GM19455 (cell line): ENCODE measurements around the gene PRSS38.

Experiments used
- ATAC-seq: cut with Tn5 transposase; IDR thresholded peaks from one replicate; pipeline ENCODE4 v1.9.1; 2021; ENCODE audit not compliant: unreplicated experiment

PRSS38 gene

DNA sequence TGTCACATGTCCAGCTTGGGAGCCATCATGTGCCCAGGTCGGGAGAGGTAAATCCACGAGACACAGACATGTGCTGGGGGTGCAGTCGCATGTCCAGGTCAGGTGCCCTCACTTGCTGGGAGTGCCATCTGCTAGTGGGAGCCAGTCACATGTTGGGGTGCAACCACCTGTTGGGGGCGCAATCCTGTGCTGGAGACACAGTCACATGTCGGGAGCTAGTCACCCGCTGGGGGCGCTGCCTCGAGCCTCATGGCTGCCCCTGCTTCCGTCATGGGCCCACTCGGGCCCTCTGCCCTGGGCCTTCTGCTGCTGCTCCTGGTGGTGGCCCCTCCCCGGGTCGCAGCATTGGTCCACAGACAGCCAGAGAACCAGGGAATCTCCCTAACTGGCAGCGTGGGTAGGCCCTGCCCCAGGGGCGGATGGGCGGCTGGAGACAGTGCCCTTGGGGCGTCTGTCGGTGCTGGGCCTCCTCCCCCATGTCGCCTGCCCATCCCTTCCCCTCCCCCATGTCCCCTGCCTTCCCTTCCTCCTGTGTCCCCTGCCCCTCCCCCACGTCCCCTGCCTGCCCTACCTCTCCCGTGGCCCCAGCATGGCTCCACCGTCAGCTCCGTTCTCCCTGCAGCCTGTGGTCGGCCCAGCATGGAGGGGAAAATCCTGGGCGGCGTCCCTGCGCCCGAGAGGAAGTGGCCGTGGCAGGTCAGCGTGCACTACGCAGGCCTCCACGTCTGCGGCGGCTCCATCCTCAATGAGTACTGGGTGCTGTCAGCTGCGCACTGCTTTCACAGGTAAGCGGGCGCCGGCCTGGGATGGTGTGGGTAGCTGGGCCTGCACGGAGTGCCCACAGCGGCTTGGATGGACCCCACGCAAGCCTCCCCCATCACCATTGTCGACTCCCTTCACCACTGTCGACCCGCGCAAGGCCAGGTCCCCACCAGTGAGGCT, at the start of gene PRSS38:
Gene PRSS38, plus strand, starts transcription at position 208 of the 942 bp plus-strand sequence. Its CDS starts 42 bp downstream, at position 250.
- ATAC-seq: no peak

DNA sequence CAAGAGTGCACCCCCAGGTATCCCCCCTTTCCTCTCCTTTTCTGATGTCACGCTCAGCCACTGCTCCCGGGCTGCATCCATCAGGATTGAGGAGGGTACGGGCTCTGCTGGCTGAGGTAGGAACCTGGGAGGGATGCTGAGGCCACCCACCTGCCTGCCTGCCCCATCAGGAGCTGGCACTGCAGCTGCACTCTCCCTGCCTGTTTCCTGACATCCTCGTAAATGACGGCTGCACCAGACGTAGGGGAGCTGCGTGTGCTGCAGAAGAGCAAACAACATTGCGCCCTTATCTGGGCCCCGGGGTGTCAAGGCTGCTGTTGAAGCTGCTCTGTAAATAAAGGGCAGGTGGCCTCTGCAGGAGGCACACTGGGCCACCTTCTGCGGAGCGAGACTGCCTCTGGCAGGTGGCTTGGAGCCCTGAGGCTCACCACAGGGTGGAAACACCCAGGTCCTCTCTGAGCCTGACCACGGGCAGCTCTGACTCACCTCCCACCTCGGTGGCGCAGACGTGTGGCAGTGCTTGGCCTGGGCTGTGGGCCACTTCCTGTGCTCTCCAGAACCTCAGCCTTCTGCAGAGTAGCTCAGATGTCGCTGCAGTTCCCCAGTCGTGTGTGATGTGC, 49.4 kb upstream of the PRSS38 start:
- ATAC-seq: peak; percentile 37

DNA sequence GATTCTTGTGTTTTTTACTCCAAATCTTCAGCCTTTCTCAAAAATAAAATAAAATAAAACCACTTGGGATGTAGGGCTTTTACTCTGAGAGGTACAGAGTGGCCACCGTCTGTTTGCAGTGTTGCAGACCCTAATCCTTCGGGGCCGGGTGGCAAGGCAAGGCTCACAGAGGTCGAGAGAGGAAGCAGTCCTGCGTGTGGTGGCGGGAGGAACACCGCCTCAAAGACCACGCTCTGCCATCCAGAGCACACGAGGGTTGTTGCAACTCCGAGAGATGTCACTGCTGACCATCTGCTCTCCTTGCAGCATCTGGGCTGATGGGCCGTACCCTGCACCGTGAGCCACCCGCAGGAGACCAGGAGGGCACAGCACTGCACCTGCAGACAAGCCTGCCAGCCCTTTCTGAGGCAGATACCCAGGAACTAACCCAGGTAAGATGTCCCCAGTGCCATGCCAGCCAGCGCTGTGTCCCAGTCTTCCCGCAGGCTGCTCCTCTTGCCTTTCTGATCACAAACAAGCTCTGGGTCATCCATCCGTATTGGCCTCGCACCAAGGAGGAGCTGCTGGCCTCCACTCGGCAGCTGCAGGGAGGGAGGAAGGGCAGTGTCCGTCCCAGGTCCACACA, 48.7 kb upstream of the PRSS38 start:
- ATAC-seq: no peak

DNA sequence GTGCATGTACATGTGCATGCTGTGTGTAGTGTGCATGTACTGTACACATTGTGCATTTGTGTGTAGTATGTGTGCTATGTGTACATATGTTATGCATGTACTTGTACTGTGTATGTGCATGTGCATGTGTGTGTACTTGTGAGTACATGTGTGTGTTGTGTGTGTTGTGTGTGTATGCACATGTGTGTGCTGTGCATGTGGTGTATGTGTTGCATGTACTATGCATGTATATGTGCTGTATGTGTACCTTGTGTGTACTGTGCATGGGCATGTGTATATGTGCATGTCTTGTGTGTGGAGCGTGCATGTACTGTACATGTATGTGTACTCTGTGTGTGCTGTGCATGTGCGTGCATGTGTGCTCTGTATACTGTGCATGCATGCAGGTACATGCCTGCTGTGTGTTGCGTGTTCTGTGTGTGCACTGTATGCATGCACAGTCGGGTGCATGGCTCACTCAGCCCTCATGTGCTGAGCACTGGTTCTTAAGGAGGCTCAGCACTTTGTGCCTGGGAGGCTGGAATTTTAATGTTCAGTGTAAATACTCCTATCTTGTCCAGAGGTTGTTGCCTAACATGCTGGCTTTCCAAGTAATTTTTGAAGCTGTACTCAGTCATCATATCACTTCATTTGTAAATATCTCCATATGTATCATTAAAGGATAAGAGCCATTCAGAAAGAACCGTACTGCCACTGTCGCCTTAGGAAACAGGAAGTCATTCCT, 47.9 kb upstream of the PRSS38 start:
- ATAC-seq: no peak

DNA sequence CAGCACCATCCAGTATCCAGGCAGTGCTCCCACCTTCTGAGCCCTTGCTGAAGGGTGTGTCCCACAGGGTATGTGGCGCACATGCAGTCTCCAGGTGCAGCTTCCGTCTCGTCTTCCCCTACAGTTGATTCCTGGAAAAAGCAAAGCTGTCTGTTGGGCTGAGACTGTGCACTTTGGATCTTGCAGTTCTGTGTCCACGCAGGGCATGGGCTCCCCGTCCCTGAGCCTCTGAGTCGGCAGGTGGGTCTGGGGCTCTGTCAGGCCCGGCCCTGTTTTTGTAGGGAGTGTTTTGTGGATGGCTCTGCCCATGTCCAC, 47.4 kb upstream of the PRSS38 start:
- no peak for ATAC-seq

DNA sequence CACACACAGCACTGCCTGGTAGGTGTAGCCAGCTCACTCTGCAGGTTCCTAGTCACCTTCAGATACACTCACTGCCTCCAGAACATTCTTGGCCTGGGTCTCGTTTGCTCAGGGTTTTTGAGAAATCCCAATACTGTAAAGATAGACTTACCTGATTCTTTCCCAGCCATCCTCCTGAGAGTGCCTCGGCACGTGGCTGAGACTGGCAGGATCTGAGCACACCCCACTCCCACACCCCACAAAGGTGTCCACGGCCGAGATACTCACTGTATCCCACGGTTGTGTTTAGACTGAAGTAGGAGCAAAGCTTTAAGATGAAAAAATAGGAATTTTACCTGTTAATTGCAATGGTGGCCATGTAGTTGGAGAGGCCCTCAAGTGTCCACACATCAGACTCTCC, 46.8 kb upstream of the PRSS38 start:
- no peak for ATAC-seq

DNA sequence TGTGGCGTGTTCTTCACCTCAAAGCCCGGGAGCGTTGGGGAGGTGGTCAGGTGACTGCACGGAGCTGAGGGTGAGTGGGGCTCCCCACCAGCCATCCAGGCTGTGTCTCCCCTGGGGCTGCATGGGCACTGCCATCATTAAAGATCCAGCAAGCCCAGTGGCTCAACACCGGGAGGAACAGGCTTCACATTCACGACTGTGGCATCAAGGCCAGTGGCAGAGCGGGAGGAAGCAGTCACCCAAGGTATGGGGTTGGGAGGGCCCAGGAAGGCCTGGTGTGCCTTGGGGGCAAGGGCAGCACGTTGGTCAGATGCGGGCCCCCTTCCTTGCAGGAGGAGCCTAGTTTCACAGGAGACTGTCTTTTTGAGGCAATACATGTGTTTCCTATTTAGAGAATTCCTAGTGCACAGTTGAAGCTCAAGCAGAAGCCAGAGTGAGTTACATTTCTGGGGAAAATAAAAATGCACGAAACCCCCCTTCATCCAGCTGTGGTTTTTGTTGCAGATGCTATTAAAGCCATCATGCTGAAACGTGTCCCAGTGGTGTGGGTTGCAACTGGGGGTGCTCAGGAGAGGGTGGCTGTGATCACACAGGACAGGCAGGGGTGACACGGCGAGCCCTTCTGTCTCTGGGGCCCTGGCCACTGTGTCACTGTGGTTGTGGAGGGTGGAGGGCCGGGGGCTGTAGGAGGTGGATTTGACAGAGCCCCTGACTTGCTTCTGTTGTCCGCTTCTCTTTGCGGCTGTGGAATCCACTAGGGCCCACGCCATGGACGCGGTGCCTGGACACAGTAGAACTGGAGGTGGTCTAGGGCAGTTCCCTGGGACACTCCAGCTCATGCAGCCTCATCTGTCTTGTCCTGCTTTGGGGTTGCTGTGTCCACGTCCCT, 46.2 kb upstream of the PRSS38 start:
- ATAC-seq: no peak

DNA sequence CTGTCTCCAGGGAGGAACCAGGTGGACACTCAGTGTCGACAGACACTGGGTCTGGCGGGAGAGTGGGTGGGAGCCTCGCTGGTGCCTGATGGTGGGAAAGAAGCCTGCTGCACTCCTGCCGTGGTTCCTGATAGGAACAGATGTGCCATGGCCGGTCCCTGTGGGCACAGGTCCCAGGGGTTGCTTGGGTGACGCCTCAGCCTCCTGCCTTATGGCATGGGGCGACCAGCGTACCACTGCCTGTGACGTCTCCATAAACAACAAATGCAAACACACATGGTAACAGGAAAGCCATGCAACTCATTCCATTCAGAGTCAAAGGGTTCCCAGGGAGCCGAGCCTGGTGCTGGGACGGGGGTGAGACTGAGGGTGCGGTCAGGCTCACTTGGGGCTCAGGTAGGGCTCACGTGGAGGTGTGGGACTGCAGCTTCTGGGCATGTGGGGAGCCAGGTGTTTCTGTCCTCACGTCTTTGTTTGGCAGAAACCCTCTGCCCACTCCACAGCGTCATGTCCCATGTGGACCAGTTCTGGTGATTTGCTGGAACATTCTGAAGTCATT, 45.5 kb upstream of the PRSS38 start:
- no peak for ATAC-seq

DNA sequence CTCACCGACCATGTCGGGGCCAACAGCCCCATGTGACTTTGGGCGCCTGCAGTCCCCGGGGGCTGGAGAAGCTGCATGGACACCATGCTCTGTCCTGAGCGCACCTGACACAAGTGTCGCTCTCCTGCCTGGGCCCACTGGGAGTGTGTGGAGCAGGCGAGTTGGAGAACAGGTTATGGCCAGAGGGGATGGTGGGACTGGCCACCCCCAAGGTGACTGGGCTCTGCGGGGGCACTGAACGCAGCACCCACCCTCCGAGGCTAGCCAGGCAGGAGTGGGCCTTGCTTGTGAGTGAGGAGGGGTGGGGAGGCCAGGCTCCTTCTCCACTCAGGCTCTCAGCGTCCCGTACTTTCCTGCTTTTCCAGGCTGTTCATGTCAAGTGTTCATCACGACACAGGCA, 44.7 kb upstream of the PRSS38 start:
- no peak for ATAC-seq

DNA sequence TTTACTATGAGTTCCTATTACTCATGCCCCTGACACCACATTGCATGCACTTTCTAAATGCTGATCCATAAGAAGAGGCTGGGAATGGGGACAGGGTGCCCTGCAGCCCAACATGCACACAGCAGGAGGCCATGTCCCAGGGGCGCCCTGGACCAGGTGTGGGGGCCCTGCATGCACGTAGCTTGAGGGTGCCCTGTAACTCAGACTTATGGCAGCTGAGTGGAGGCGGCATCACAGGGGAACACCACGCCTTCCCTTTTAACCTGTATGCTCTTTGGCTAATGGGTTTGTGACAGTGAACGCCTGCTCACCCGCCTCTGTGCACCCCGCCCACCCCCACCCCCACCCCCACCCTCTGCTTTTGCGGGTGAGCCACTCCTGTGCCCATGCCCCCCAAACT, 44.1 kb upstream of the PRSS38 start:
- no peak for ATAC-seq

DNA sequence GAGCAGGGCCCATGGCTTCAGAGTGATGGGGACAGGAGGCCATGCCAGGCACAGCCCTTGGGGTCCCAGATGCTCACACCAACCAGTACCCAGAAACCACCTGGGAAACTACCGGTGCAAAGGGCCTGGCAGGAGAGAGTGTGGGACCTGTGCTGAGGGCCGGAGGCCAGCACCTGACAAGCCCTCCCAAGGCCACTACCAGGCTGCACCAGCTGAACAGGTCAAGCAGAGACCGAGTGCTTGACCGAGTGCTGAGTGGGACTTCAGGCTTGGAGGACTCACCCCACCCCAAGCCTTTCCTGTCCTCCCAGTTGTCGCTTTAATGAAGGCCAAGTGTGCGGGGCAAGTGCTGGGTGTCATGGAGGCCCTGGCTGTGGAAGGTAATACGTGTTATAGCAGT, 43.7 kb upstream of the PRSS38 start:
- no peak for ATAC-seq

DNA sequence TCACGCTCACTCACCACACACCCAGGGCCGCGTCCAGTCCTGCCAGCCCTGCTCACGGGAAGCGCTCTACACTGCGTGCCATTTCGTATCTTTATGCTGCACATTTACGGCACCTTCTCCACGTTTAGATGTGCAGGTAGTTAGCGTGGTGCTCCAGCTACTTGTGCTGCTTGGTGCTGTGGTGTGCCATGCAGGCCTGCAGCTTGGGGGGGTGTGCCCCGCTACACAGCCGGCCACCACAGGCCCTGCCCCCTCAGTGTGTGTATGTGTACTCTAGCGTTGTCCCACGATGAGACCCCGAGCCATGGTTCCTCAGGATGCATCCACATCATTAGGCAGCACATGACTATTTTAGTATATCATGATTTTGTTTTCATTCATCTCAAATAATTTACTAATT, 41.9 kb upstream of the PRSS38 start:
- no peak for ATAC-seq

DNA sequence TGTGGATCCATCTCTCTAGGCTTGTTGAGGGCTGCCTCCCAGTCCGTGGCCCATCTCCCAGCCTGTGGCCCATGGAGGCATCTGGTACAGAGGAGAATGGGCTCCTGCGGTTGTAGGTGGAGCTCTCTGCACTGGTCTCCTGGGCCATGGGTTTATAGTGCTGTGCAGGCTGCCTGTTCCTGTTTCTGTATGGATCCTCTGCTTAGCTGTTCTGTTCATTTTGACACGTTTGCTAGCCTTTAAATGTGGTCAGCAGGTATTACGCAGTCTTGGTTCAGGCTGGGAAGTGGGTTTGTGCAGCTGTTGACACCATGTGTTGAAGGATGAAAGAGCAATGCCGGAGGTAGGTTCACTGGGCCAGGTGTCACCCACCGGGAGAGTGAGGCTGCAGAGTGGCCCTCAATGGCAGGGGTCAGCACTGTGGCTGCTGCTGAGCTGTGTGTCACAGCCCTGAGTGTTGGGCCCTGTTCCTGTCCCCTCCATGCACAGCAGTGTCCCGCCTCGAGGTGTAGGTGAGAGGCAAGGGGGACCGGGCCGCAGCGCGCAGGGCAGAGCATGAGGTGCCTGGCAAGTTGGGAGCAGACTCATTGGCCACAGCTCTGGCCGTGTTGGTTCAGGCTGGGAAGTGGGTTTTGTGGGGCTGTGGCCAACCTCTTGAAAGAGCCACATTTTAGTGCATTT, 41.3 kb upstream of the PRSS38 start:
- ATAC-seq: no peak

DNA sequence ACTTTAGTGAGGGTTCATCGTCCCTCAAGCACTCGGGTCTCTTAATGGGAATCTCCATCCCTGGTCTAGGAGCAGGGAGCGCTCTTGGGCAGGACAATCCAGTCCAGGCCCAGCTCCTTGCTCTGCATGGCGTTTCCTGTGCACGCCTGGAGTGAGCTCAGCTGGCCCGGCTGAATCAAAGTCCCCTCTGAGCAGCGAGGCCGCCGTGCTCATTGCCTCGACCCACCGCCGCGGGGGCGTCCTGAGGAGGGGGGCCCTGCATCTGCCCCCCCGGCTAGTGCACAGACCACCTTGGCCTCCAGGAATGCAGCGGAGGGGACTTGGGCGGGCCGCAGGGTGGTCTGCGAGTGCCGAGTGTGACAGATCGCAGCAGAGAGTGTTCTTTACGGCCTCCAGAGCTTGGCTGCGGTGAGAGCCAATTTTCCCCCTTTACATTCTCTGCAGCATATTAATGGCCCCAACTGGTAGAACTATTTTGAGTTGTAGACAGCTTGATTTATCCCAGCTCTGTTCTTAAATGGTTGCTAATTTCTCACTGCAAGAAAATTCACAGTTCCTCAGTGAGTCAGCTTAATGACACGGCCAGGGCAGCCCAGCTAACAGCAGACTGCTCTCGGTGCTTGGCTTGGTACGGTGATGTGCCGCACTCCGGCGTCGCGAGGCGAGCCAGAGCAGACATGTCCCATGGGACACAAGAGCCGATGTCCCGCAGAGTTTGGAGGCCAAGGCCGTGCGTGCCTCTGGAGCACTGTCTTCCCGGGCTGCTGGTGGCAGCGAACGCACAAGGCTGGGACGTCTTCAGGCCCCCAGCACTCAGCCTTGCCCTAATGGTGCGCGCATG, 40.4 kb upstream of the PRSS38 start:
- no peak for ATAC-seq

DNA sequence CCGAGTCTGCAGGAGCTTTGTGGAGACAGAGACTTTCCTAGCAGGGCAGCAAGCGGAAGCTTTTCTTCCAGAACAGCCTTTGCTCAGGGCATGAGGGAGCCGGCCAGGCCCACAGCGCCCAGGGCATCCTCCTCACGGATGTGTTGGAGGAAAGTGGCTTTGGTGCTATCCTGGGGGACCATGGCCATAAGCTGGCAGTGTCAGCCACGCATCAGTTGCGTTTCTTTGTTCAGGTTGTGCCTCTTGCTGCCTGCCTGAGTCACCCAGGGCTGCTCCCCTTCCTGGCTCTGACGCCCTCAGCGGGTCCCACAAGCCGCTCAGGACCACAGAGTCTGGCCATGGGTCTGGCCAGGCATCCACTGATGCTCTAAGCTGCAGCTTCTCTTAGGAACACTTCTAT, 39.6 kb upstream of the PRSS38 start:
- ATAC-seq: no peak

DNA sequence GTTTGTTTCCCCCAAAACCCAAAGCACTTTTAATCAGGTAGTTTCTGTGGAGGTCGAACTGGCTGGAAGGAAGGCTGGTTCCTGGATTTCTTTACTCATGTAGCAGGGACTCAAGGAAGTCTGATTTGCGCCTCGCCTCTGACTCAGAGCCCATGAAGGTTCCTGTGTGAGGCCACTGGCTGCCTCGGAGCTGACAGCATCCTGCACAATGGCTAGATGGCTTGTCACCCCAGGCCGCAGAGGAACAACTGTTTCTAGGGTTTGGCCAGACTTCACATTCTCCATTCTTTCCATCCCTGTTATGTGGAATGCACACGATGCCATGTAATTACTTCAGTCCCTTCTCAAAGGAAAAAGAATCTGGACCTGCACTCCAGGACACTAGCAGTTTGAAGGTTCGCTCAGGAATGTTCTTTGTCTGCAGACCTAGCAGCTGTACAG, 39.1 kb upstream of the PRSS38 start:
- ATAC-seq: no peak

DNA sequence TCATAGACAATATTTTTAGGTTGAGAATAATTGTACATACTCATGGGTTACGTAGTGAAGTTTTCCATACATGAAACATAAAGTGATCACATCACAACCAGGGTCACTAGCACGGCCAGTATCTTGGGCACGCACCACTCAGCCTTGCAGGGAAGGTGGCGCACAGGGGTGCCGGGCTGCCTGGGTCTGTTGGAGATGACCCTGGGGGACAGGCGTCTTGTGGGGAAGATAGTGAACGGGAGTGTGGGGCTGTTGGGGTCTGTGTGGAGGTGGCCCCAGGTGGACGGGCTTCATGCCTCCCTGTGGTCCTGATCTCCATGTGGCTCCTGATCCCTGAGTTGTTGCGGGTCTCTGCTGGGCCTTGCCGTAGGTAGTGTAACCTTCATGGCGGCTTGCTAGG, 38.3 kb upstream of the PRSS38 start:
- ATAC-seq: no peak

DNA sequence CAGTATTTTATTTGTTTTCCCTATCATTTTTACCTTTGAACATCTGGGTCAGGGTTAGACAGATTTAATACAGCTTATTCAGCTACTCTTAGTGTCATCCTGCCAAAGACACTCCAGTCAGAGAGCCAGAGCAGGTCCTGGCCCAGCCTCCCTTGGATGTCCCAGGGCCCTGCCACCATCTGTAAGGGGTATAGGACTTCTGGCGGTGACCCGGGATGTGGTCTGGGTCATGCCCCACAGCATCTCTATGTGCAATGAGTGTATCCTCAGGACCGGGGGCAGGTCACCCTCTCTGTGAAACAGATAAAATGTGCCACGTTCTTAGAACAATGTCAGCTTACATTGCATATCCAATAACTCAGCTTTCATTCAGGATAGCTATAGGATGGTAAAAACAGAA, 37.8 kb upstream of the PRSS38 start:
- no peak for ATAC-seq
